ENCODE results near the gene GCNT4. TPM values are rescaled to one million over a fixed set of nuclear protein-coding genes. Genes with fewer than 3 reads are reported as not detected.

Gene GCNT4
- total and polyA plus RNA-seq, 2 of the 8 experiments (the other 6 are each of a cell fraction or from before 2014, with no cell fraction given), result 1.1 to 14.5 TPM

- TF ChIP-seq CTCF (IDR thresholded peaks at IDR 0.05; ENCODE audit: control extremely low read depth in 1 of 3, insufficient read depth in 1 of 3, low read depth in 1 of 3, low read length in 3 of 3) (no peak), CREB1 (IDR thresholded peaks at IDR 0.05) (0 out of 2 replicates have a peak, but pooled peaks have one; percentile 16), E2F6 (IDR thresholded peaks at IDR 0.05) (no peak), ASH2L (IDR thresholded peaks at IDR 0.05; ENCODE audit: low read length) (no peak), CBX5 (IDR thresholded peaks at IDR 0.05; ENCODE audit: low read depth, low read length) (no peak), CTBP2 (IDR thresholded peaks at IDR 0.05; ENCODE audit: borderline replicate concordance, insufficient read depth, insufficient read length, low read length) (no peak), SRF (IDR thresholded peaks at IDR 0.05; ENCODE audit: low read depth, low read length) (peak; percentile 85), YY1 (IDR thresholded peaks at IDR 0.05; ENCODE audit: low read depth, low read length) (0 out of 2 replicates have a peak, but pooled peaks have one; percentile 22), ATF2 (IDR thresholded peaks at IDR 0.05; ENCODE audit: low read length) (peak; percentile 25; the same call in 1 of the 2 replicates), NANOG (IDR thresholded peaks at IDR 0.05; ENCODE audit: insufficient read depth, low read depth, low read length, poor library complexity, severe bottlenecking) (peak; percentile 86), TBP (IDR thresholded peaks at IDR 0.05; ENCODE audit: low read depth, low read length) (no peak), JUND (IDR thresholded peaks at IDR 0.05; ENCODE audit: low read length) (peak; percentile 9; the same call in 1 of the 2 replicates), BRCA1 (IDR thresholded peaks at IDR 0.05; ENCODE audit: low read depth, low read length) (no peak), ZNF274 (IDR thresholded peaks at IDR 0.05; ENCODE audit: borderline replicate concordance, extremely low read depth, low read length) (no peak), SIX5 (IDR thresholded peaks at IDR 0.05; ENCODE audit: low read depth, low read length) (no peak), CHD2 (IDR thresholded peaks at IDR 0.05; ENCODE audit: low read length) (no peak), CEBPB (IDR thresholded peaks at IDR 0.05; ENCODE audit: low read depth, low read length) (peak; percentile 55), RXRA (IDR thresholded peaks at IDR 0.05; ENCODE audit: insufficient read depth, low read depth, low read length) (no peak), POLR2A (IDR thresholded peaks at IDR 0.05; ENCODE audit: control extremely low read depth in 1 of 2, low read depth in 2 of 2, low read length in 2 of 2) (peak; percentile 33 to 38; a peak in 2 of 3 replicates)
Measured at GRCh38 chr5:75055727-75056144, 3.4 kb upstream of the GCNT4 start (continued).
